HL-60/S4 treated with retinoic acid at 250 ng/mL for 4 days and 3 days (cell line): ENCODE data around the gene RBM48.
"Not testable (repeated sequence)": the region's sequence is repeated elsewhere in the genome, so short reads cannot be mapped to it uniquely, and the experiment has no call there.

ENCODE experiments used
- in situ Hi-C: fragments of 300-500 bp; cut with MboI; formaldehyde crosslinking; loops from 2 replicates; pipeline ENCODE4 v1.7.0; 2022; ENCODE audit warnings: low sequenced_read_pairs

RBM48 gene

DNA sequence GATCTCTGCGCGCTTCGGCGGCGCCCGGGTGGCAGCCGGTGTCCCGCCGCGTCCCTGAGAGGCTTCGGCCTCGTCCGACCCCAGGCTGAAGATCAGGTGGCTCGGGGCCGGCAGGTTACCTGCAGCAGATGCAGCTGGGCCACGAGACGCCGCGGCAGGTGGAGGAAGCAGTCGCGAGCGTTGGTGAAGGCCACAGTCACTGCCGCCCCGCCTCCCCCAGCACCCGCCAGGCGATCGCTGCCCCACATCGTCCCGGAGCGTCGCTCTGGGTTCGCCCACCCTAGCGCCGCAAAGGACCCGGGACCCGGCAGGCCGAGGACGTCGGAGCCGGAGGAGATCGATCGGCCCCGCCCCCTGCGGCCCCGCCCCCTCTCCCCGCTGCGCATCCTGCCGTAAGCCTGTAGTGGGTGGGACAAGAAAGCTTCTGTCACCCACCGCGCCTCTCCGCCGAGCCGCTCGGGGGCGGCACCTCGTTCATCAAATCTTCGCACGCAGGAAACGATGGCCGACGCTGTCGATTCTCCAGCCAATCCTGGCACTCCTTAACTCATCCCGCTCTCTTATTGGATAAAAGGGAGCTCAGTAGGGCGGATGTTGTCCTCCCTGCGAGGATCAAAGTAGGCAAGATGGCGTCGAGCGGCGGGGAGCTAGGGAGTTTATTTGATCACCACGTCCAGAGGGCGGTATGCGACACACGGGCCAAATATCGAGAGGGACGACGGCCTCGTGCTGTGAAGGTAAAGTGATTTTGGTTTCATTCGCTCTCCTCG, at the start of gene RBM48, which contains the start of gene PEX1:
TSS of gene RBM48 (plus strand) at position 608 of the 770 bp plus-strand sequence. CDS start at position 627, 19 bp downstream.
TSS of gene PEX1 (minus strand) at position 333 of the 770 bp plus-strand sequence. CDS start at position 248, 85 bp downstream.
- in situ Hi-C loops = no loop called here

DNA sequence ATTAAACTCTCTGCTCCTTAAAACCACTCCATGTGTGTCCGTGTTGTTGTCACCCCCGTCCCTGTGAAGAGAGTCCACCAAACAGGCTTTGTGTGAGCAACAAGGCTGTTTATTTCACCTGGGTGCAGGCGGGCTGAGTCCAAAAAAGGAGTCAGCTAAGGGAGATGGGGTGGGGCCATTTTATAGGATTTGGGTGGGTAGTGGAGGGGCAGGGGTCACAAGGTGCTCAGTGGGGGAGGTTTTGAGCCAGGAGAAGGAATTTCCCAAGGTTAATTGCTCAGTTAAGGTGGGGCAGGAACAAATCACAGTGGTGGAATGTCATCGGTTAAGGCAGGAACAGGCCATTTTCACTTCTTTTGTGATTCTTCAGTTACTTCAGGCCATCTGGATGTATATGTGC, 49.4 kb upstream of the RBM48 start:
- in situ Hi-C loops = not testable (repeated sequence)

- in situ Hi-C loops = not testable (repeated sequence)
Observed at GRCh38 chr7:92483624-92484023, 45.0 kb upstream of the RBM48 start.

DNA sequence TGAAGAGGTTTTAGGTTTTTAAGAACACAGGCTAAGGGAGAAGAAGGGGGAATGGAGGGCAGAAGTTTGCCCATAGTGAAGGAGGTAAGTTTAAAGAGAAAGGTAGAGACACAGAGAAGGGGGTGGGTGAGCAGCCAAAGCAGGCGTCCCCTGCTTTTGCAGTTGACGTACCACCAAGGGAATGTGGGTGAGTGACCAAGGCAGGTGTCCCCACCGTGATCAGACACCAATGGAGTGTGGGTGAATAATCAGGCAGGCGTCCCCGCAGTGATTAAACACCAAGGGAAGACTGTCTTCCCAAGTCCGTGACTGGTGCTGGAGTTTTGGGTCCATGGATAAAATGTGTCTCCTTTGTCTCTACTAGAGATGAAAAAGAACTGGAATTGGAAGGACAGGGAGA, 44.4 kb upstream of the RBM48 start:
- in situ Hi-C loops = not testable (repeated sequence)

GRCh38 chr7:92485267-92485892, 43.2 kb upstream of the RBM48 start:
- in situ Hi-C loops = no loop called here

- in situ Hi-C loops = no loop called here
Observed at GRCh38 chr7:92485974-92486373, 42.6 kb upstream of the RBM48 start.

DNA sequence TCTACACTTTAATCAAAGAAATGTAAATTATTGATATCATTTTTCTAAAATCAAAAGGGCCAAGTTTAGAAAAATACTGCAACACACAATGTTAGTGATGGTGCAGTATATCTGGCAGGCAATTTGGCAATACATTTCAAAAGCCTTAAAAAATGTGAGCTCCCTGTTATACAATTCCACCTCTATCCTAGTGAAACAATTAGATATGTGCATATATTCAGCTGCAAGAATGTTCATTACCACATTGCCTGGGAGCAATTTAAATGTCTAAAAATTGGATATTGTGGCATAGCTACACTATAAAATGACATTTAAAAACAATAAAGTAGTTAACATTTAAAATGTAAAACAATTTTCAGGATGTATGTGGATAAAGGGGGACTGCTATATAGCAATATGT, 40.8 kb upstream of the RBM48 start:
- in situ Hi-C loops = no loop called here

GRCh38 chr7:92489634-92490033, 39.0 kb upstream of the RBM48 start:
- in situ Hi-C loops = no loop called here

- in situ Hi-C loops = no loop called here
Observed at GRCh38 chr7:92496876-92497275, 31.7 kb upstream of the RBM48 start.

GRCh38 chr7:92498557-92498956, 30.0 kb upstream of the RBM48 start:
- in situ Hi-C loops = no loop called here

- in situ Hi-C loops = no loop called here
Observed at GRCh38 chr7:92503767-92504166, 24.8 kb upstream of the RBM48 start.

GRCh38 chr7:92504563-92504962, 24.0 kb upstream of the RBM48 start:
- in situ Hi-C loops = no loop called here

- in situ Hi-C loops = no loop called here
Observed at GRCh38 chr7:92506363-92506762, 22.2 kb upstream of the RBM48 start.

DNA sequence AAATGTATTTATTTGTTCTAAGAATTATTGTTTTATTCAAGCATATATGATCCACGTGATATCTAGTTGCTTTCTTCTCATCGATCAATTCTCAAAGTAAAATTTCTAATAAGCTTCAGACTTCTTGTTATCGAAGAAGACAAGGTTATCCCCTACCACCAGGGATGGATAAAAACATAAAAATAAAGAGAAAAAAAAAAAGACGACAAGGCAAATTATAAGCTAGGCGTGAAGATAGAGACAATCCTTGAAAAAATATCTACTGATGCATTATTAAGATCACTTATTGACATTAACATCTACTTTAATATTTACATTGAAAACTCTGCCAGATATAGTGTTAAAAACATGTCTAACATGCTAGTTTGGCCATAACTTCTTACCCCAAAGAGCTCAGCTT, 19.6 kb upstream of the RBM48 start:
- in situ Hi-C loops = no loop called here

GRCh38 chr7:92513167-92513902, 15.3 kb upstream of the RBM48 start:
- in situ Hi-C loops = no loop called here

- in situ Hi-C loops = no loop called here
Observed at GRCh38 chr7:92517631-92518030, 11.0 kb upstream of the RBM48 start.

- in situ Hi-C loops = no loop called here
Observed at GRCh38 chr7:92520024-92520423, 8.6 kb upstream of the RBM48 start.

DNA sequence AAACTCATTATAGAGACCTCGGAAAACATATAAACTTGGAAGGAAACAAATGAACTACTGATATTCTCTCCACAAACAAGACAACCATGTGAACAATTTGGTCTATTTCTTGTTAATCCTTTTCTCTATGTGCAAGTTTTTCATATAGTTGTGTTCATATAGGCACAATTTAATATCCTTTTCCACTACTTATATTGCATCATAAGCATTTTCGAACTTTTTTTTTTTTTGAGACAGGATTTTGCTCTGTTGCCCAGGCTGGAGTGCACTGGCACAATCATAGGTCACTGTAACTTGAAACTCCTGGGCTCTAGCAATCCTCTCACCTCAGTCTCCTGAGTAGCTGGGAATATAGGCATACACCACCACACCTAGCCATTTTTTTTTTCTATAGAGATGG, 5.5 kb upstream of the RBM48 start:
- in situ Hi-C loops = no loop called here

- in situ Hi-C loops = no loop called here
Observed at GRCh38 chr7:92527300-92528187, 1.1 kb upstream of the RBM48 start.

DNA sequence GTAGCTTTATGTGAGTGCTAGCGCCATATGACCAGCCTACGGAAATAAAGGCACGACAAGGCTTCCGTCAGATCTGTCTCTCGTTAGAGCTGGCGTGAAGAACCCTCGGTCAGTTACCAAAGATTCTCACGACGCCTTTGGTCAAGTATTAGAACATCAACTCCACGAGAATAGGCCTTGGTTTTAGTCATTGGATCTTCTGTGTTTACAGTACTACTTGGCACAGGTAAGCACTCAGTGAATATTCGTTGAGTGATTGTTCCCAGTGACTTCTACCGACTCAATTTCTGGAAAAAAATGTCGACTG, 316 bp downstream of the RBM48 start:
- in situ Hi-C loops = no loop called here

DNA sequence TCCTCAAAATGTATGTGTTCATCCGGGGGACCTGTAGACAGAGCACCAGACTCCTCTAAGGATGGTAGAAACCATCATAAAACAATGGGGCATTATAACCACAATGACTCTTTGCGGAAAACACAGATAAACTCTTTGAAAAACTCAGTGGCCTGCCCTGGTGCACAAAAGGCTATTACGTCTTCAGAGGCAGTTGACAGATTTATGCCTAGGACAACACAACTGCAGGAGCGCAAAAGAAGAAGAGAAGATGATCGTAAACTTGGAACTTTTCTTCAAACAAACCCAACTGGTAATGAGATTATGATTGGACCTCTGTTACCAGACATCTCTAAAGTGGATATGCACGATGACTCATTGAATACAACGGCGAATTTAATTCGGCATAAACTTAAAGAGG, 6.0 kb downstream of the RBM48 start:
- in situ Hi-C loops = no loop called here
